ENCODE measurements around the gene ARHGAP10.

GRCh38 chr4:147707892-147708672 is 23.8 kb upstream of the ARHGAP10 start:
- TF ChIP-seq CTCF (IDR thresholded peaks at IDR 0.05) (peak; percentile 58 to 96 (median 89)), POLR2A (IDR thresholded peaks at IDR 0.05) (no peak)

Measured in Peyer's patch (tissue), 4 donors.